Testis (tissue), 3 donors: ENCODE data around the gene CCSER1. TPM values are rescaled to one million over a fixed set of nuclear protein-coding genes. Genes with fewer than 3 reads are reported as not detected.

Experiments
- DNase-seq: peaks from one replicate; pipeline ENCODE4 v3.0.0-alpha.2; 2019
- H3K27ac ChIP-seq, 2 donors: fragments of 200-600 bp; sonication (generic); one replicate each; pipeline ENCODE4 v1.5.1; 2019
- H3K27me3 ChIP-seq: fragments of 200-600 bp; sonication (generic); one replicate; pipeline ENCODE4 v1.5.1; 2019
- H3K36me3 ChIP-seq: fragments of 200-600 bp; sonication (generic); one replicate; pipeline ENCODE4 v1.5.1; 2017; ENCODE audit warnings: low read depth; ENCODE audit errors: missing control alignments
- H3K4me1 ChIP-seq: fragments of 200-600 bp; sonication (generic); one replicate; pipeline ENCODE4 v1.5.1; 2019
- H3K4me3 ChIP-seq, 2 donors: fragments of 200-600 bp; sonication (generic); one replicate each; pipeline ENCODE4 v1.5.1; 2017 to 2019
- H3K9me3 ChIP-seq: fragments of 200-600 bp; sonication (generic); one replicate; pipeline ENCODE4 v1.5.1; 2017
- POLR2A ChIP-seq: fragments of 450-650 bp; IDR thresholded peaks from one replicate; pipeline ENCODE4 v1.6.1; 2017; ENCODE audit warnings: antibody characterized with exemption, mild to moderate bottlenecking, moderate library complexity
- WGBS, 2 donors: methylation state at CpG; one replicate each; pipeline ENCODE4 v1.1.5; 2018; 5-methylcytosine and 5-hydroxymethylcytosine counted together
- intact Hi-C: fragments of 100-400 bp; cut with DNase I; formaldehyde crosslinking; loops from one replicate; pipeline ENCODE4 v1.15.1; 2023; ENCODE audit warnings: low total_unique reads
- polyA plus RNA-seq: library from polyadenylated mRNA; stranded (reverse); fragments of 350-450 nt; fragmentation: Illumina TruSeq; extraction: RNeasy Lipid Tissue Mini Kit (QIAGEN cat#74804); gene quantifications from one replicate; pipeline ENCODE4 v1.2.3, GENCODE V29; 2014; ENCODE audit warnings: low read depth, low replicate concordance; ENCODE audit not compliant: insufficient read depth
- total RNA-seq, 2 donors: library from RNA; depleted of rRNA; stranded (reverse); fragments of >200 nt; gene quantifications; one replicate each; pipeline ENCODE4 v1.2.3, GENCODE V29; 2016
- TF ChIP-seq, protein P1 (sequence below), 3 experiments: fragments of 450-650 bp in 2 of 3; fragments of 200-600 bp in 1 of 3; sonication (generic) in 1 of 3; IDR thresholded peaks; one replicate each; pipeline ENCODE4 v1.5.1; 2016 to 2019; ENCODE audit warnings: antibody characterized with exemption in 3 of 3, mild to moderate bottlenecking in 2 of 3, moderate library complexity in 1 of 3

The CCSER1 gene
- total and polyA plus RNA-seq, 3 donors from 2014 or later = 20.2 to 105 (median 82.8) TPM

GRCh38 chr4:91302120-91302519 lies 1174.9 kb downstream of the CCSER1 start:
- TF ChIP-seq, protein P1, sequence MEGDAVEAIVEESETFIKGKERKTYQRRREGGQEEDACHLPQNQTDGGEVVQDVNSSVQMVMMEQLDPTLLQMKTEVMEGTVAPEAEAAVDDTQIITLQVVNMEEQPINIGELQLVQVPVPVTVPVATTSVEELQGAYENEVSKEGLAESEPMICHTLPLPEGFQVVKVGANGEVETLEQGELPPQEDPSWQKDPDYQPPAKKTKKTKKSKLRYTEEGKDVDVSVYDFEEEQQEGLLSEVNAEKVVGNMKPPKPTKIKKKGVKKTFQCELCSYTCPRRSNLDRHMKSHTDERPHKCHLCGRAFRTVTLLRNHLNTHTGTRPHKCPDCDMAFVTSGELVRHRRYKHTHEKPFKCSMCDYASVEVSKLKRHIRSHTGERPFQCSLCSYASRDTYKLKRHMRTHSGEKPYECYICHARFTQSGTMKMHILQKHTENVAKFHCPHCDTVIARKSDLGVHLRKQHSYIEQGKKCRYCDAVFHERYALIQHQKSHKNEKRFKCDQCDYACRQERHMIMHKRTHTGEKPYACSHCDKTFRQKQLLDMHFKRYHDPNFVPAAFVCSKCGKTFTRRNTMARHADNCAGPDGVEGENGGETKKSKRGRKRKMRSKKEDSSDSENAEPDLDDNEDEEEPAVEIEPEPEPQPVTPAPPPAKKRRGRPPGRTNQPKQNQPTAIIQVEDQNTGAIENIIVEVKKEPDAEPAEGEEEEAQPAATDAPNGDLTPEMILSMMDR (IDR thresholded peaks at IDR 0.05) = no peak
- TF ChIP-seq POLR2A = no peak
- Histone ChIP-seq H3K27ac (no peak overlapping the region), H3K9me3 (no peaks in the 10 kb centered on the region), H3K27me3 (no peaks in the 10 kb centered on the region), H3K36me3 (no peaks in the 10 kb centered on the region), H3K4me1 (no peaks in the 10 kb centered on the region), H3K4me3 (no peak overlapping the region)
- DNase-seq = no peak
- intact Hi-C loops = no loop called here
- WGBS, 2 donors = 77 to 79% methylated on average over 2 of the region's 2 CpGs

- TF ChIP-seq POLR2A = no peak
- TF ChIP-seq, protein P1 (IDR thresholded peaks at IDR 0.05) = no peak
- DNase-seq = no peak
- Histone ChIP-seq H3K4me3 (no peak overlapping the region), H3K9me3 (no peaks in the 10 kb centered on the region), H3K27me3 (no peaks in the 10 kb centered on the region), H3K27ac (no peak overlapping the region), H3K36me3 (no peaks in the 10 kb centered on the region), H3K4me1 (no peaks in the 10 kb centered on the region)
- WGBS, 2 donors = 70 to 73% methylated on average over 3 of the region's 3 CpGs
- intact Hi-C loops = no loop called here
Observed at GRCh38 chr4:91304292-91304691, 1177.1 kb downstream of the CCSER1 start.

GRCh38 chr4:91317434-91317833 lies 1190.2 kb downstream of the CCSER1 start:
- Histone ChIP-seq H3K4me3 (no peak overlapping the region), H3K9me3 (no peaks in the 10 kb centered on the region), H3K27ac (no peak overlapping the region), H3K27me3 (no peaks in the 10 kb centered on the region), H3K36me3 (no peaks in the 10 kb centered on the region), H3K4me1 (no peaks in the 10 kb centered on the region)
- WGBS, 2 donors = 83 to 86% methylated on average over 4 of the region's 4 CpGs
- intact Hi-C loops = no loop called here
- no peak for DNase-seq
- TF ChIP-seq POLR2A = no peak
- TF ChIP-seq, protein P1 (IDR thresholded peaks at IDR 0.05) = no peak

DNA sequence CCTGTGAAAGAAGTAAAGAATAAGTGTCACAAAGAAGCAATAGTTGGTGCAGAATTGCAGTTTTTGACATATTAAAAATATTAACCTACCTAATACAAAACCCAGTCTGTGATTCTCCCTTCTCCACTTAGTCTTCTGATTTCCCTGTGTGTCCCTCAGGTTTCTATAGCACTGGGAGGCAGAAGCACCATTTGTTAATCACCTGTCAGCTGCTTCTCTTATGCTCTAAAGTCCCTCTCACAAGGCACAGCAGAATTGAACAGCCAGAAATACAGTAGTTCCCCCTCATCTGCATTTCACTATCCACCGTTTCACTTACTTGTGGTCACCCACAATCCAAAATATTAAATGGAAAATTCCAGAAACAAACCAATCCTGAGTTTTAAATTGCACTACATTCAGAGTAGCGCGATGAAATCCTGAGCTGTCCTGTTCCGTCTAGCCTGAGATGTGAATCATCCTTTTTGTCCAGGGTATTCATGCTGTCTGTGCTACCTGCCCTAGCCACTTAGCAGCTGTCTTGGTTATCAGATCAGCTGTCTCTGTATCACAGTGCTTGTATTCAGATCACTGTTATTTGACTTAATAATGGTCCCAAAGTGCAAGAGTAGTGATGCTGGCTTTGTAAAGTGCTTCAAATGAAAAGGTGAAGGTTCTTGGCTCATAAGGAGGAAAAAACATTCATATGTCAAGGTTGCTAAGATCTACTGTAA lies 1192.5 kb downstream of the CCSER1 start:
- no peak overlapping the region for H3K27ac ChIP-seq
- WGBS, 2 donors = 89 to 95% methylated on average over 4 of the region's 4 CpGs
- H3K4me3 ChIP-seq = no peak overlapping the region
- H3K27me3 ChIP-seq = no peaks in the 10 kb centered on the region
- H3K9me3 ChIP-seq = no peaks in the 10 kb centered on the region
- no peaks in the 10 kb centered on the region for H3K36me3 ChIP-seq
- H3K4me1 ChIP-seq = no peaks in the 10 kb centered on the region
- DNase-seq = no peak
- intact Hi-C loops = no loop called here
- TF ChIP-seq, protein P1 (IDR thresholded peaks at IDR 0.05) = no peak
- no peak for TF ChIP-seq POLR2A

- Histone ChIP-seq H3K36me3 (no peaks in the 10 kb centered on the region), H3K27ac (no peak overlapping the region), H3K4me1 (no peaks in the 10 kb centered on the region), H3K27me3 (no peaks in the 10 kb centered on the region), H3K4me3 (no peak overlapping the region), H3K9me3 (no peaks in the 10 kb centered on the region)
- TF ChIP-seq, protein P1 (IDR thresholded peaks at IDR 0.05) = no peak
- TF ChIP-seq POLR2A = no peak
- intact Hi-C loops = no loop called here
- 92 to 100% methylated on average over 1 of the region's 1 CpG for WGBS, 2 donors
- DNase-seq = no peak
Observed at GRCh38 chr4:91322961-91323360, 1195.8 kb downstream of the CCSER1 start.
